IPS-18c (cell line): ENCODE data around the gene UBALD2.
"Not testable (repeated sequence)": the region's sequence is repeated elsewhere in the genome, so short reads cannot be mapped to it uniquely, and the experiment has no call there.

ENCODE experiments used
- H3K4me3 ChIP-seq: 2 replicates; pipeline ENCODE4 v1.7.0; 2013; ENCODE audit warnings: low read depth, mild to moderate bottlenecking, low read length, moderate library complexity; ENCODE audit not compliant: insufficient read depth
- H3K9me3 ChIP-seq: one replicate; pipeline ENCODE4 v1.6.1; 2013; ENCODE audit warnings: mild to moderate bottlenecking, low read length, moderate library complexity; ENCODE audit not compliant: control insufficient read depth, insufficient read depth

The UBALD2 gene

DNA sequence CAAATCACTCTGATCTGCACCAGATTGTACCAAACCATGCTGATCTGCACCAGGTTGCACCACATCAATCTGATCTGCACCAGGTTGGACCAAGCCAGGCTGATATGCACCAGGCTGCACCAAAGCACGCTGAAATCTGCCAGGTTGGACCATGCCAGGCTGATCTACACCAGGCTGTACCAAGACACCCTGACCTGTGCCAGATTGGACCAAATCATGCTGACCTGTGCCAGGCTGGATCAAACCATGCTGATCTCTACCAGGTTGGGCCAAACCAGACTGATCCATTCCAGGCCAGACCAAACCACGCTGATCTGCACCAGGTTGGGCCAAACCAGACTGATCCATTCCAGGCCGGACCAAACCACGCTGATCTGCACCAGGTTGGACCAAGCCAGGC lies 27.4 kb downstream of the UBALD2 start:
- Histone ChIP-seq H3K4me3 (no peak overlapping the region), H3K9me3 (no peaks in the 10 kb centered on the region)

DNA sequence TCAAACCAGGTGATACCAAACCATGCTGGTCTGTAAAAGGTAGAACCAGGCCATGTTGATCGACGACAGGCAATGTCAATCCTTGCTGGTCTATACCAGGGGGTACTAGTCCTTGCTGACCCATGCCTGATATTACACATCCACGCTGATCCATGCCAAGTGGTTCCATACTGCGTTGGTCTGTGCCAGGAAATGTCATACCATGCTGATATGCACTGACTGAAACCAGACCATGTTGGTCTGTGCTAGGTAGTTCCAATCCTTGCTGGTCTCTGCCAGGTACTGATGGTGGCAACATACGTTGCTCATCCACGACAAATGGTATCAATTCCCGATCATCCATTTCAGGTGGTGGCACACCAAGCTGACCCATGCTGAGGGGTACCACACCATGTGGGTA lies 28.0 kb downstream of the UBALD2 start:
- no peak overlapping the region for H3K4me3 ChIP-seq

DNA sequence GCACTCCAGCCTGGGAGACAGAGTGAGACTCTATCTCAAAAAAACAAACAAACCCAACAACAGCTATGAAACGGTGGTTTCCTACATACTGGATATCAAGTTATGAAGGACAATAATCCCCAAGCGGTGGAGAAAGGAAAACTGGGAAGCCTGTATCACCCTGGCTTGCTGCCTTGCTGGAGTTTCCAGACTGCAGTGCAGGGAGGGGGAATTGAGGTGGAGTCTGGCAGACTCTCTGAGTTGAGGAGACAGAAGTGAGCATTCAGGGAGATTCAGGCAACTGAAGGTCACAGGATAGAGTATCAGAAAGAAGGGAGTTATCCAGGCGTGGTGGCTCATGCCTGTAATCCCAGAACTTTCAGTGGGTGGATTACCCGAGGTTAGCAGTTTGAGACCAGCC lies 31.0 kb downstream of the UBALD2 start:
- no peak overlapping the region for H3K4me3 ChIP-seq
- H3K9me3 ChIP-seq, result no peaks in the 10 kb centered on the region

More for the DNA sequence above, 28.0 kb downstream of the UBALD2 start:
- H3K9me3 ChIP-seq, result no peaks in the 10 kb centered on the region

DNA sequence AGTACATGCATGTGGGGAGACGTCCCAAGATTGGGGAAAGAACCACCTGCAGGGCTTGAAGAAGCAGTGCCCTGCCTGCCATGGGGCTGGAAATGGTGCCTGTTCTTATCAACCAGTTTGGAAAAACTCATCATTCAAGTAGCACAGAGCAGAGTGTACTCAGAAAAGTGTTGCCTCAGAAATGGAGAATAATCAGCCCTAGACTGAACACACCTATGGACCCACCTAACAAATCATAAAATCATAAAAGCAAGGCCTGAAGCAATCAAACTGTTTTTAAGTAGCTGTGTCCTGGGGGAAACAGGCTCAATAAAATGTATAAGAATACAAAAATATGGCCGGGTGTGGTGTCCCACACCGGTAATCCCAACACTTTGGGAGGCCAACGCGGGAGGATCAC lies 31.7 kb downstream of the UBALD2 start:
- no peak overlapping the region for H3K4me3 ChIP-seq
- H3K9me3 ChIP-seq, result no peaks in the 10 kb centered on the region

DNA sequence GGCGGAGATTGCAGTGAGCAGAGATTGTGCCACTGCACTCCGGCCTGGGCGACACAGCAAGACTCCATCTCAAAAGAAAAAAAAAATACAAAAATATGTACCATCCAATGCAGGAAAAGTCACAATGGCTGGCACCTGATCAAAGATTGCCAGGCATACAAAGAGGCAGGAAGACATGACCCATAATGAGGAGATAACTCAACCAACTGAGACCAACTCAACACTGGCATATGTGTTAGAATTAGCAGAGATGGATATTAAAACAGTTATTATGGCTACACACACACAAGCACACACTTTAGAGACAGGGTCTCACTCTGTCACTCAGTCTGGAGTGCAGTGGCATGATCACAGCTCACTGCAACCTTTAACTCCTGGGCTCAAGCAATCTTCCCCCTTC lies 32.3 kb downstream of the UBALD2 start:
- Histone ChIP-seq H3K4me3 (no peak overlapping the region), H3K9me3 (no peaks in the 10 kb centered on the region)

DNA sequence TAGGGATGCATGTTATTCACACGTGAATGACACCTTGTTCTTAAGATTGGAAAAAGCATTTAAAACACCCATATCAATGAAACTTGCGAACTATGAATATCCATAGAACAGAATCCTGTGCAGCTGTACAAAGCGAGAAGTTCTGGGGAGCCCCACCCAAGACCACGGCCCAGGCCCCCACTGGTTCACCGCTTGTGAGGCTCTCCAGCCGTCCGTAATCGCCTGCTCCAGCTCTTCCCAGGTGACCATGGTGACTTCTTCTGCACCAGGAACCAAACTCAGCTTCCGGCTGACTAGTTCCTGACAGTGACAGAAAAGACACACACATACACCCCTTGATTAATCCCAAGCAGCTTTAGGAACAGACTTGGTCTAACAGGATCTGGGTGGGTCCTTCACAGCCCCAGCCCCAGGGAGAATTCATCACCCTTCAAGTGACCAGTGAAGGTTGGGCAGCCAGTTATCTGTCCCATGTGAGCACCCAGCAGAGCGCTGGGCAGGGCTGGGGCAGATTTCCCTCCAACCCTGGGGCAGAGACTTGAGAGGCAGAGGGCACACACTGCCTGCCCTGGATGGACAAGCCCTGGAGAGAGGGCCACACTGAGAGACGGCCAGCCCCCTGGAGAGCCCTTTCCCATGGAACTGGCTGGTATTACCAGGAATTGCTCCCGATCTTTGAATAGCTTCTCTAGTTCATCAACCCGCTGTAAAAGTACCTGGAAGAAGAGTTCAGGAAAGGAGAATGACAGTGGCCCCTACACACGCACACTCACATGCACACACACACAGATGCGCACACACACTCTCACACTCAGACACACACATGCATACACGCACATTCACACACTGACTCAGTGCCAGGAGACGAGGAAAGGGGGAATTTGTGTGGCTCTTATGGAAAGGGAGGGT lies 39.3 kb downstream of the UBALD2 start:
- no peaks in the 10 kb centered on the region for H3K9me3 ChIP-seq
- H3K4me3 ChIP-seq, result no peak overlapping the region

DNA sequence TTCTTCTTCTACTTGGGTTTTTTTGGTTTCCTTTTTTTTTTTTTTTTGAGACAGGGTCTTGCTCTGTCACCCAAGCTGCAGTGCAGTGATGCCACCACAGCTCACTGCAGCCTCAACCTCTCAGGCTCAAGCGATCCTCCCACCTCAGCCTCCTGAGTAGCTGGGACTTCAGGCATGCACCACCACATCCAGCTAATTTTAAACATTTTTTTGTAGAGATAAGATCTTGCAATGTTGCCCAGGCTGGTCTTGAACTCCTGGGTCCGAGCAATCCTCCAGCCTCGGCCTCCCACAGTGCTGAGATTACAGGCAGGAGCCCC lies 39.9 kb downstream of the UBALD2 start:
- not testable (repeated sequence) for H3K9me3 ChIP-seq, H3K4me3 ChIP-seq

DNA sequence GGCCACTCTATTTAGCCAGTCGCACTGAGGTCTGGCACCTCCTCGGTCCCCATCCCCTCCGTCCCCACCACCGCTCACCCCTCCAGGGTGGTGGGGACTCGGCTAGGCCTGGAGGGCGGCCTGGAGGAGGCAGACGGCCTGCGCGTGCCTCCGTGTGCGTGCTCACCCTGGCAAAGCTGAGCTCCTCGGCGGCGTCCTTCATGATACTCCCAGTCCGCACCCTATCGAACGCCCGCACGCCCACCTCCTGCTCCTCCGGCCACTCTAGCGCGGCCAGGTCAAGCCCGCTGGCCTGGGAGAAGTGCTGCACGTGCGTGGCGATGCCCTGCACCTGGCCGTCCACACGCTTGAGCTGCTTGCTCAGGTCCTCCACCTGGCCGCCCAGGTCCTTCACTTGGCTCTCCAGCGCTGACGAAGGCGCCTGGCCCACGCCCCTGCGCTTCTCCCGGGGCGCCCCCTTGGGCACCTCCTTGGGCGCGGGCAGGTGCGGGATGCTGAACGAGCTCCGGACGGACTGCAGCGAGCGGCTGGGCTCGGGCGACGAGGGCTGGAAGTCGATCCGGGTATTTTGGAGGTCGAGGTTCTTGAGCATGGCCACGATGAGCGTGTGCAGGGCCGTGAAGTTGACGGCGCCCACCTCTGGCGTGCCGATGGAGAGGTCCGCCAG lies 42.3 kb downstream of the UBALD2 start:
- Histone ChIP-seq H3K9me3 (no peaks in the 10 kb centered on the region), H3K4me3 (no peak overlapping the region)

DNA sequence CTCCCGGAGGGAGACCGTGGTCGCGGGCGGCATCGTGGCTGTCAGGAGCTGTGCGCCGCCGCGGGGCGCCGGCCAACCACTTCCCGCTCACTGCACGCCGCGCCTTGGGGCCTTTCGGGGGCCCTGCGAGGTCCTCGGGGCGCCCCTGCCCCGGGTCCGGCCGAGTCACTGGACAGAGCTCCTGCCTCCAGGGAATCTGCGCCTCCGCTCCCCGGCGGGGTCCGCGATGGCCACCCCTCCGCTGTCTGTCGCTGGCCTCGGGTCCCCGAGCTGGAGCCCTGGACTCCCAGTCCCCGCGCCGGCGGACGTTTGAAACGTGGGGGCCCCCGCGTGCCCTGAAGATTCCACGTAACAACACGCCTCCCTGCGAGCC lies 42.8 kb downstream of the UBALD2 start, which contains the start of gene QRICH2:
TSS of gene QRICH2 (minus strand) at position 311 of the 373 bp plus-strand sequence. CDS start at position 33, 278 bp downstream.
- Histone ChIP-seq H3K9me3 (no peaks in the 10 kb centered on the region), H3K4me3 (no peak within 1 kb of the TSS)

DNA sequence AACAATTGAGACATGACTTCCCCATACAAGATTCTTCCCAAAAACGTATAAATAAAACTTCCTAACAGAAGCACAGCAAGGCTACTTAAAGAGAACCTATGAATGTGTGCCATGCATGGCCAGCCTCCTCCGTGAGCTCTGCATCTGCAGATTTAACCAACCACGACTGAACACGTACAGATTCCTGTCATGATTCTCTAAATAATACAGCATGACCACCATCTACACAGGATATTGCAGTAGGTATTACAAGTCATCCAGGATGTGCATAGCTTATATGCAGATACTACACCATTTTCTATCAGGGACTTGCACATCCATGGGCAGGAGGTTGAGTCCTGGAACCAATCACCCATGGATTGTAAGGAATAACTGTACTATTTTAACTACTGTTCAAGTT lies 44.3 kb downstream of the UBALD2 start:
- Histone ChIP-seq H3K9me3 (no peaks in the 10 kb centered on the region), H3K4me3 (no peak overlapping the region)

DNA sequence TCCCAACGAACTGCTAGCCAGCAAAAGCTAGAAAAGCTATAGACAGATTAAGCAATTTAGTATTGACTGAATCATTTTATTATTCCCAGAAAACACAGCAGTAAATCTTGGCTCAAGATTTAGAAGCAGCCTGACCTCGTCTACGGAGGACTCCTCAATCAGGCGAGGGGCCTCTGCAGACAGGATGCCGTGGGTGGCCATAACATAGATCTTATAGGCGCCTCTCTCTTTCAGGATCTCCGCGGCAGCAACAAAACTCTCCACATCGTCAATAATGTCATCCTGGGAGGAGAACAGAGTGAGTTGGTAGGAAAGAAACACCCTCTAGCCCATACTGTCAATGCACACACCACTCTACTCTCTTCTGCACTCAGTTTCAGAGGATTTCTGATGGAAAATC lies 47.6 kb downstream of the UBALD2 start:
- Histone ChIP-seq H3K9me3 (no peaks in the 10 kb centered on the region), H3K4me3 (no peak overlapping the region)

DNA sequence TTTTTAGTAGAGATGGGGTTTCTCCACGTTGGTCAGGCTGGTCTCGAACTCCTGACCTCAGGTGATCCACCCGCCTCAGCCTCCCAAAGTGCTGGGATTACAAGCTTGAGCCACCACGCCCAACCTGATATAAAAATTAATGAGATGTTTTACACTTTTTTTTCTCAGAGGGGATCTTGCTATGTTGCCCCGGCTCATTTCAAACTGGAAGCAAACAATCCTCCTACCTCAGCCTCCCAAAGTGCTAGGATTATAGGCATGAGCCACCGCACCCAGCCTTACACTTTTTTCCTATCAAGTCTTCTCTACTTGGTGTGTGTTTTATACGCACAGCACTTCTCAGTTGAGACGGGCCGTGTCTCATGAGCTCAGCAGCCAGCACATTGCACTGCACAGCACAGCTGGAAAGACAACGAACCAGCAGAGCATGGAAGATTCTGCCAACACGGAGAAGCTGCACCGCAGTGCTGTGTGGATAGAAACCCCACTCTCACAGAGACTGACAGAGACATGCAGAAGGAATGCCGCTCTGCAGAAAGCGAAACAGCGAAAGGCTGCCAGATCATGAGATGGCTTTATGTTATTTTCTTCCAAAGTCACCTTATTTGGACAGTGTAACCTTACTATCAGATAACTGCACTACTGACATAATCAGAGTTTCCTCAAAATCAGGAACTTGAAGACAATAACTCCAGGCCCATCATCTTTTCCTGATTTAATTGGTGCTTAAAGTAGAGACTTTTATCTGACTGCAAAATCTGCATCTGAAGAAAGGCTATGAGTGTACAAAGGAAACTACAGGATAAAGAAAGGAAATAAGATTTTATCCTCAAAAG lies 49.5 kb downstream of the UBALD2 start:
- Histone ChIP-seq H3K4me3 (no peak overlapping the region), H3K9me3 (no peaks in the 10 kb centered on the region)

DNA sequence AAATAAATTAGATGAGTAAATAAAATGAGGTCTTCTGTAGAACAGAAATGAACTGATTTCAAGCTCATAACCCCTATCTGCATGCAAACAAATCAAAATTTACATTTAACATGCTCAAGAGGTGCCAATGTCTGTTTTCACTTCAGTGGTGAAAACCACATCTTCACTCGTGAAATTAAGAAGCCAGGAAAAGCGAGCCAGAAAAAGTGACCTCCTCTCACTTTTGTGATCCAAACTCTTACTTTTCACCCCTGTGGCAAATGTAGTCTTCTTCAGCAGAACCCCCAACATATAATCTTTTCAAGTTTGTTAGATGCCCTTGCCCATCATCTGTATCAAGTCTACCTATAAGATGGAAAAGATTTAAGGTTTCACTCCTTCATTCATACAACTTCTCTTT lies 52.4 kb downstream of the UBALD2 start:
- no peaks in the 10 kb centered on the region for H3K9me3 ChIP-seq
- H3K4me3 ChIP-seq, result no peak overlapping the region

DNA sequence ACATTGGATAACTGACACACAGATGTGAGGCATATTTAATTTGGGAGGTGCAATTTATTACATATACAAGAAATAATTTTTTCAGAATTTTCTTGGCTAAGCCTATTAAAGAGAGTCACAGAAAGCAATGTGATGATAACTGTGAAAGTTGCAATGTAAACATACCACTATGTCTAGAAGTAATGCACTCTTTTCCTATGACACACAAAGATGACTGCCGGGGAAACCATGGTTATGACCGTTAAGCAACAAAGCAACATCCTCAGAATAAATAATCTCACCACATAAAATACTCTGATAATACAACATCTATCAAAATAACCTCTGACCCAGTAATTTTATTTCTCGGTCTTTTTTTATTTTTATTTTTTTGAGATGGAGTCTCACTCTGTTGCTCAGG lies 53.4 kb downstream of the UBALD2 start:
- no peaks in the 10 kb centered on the region for H3K9me3 ChIP-seq
- no peak overlapping the region for H3K4me3 ChIP-seq
